ENCODE data around the gene HADHA. TPM values are rescaled to one million over a fixed set of nuclear protein-coding genes. Genes with fewer than 3 reads are reported as not detected.

The HADHA gene
- total and polyA plus RNA-seq, 2 donors (not counting 3 experiments of a cell fraction or from before 2014, with no cell fraction given) = 79.4 to 158 TPM

DNA sequence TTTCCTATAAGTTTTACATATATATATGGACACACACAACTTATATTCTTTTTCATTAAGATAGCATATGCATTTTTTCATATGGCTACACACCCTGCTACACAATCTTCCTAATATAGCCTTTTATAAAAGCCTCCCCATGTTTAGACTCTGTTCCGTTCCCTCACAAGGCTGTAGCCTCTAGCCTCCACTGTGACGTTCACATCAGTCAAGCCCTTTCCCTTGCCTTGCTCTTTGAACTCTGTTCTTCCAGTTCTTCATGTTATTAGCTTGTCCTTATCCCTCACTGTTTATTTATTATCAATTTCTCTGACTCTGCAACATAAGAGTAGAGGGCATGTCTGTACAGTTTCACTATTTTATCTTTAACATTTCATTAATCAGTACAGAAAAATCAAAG, 39.2 kb upstream of the HADHA start:
- BruUV-seq (replicated peaks) = no TSS peak
- H3K4me1 ChIP-seq (ENCODE audit: control insufficient read depth, extremely low read depth, insufficient read depth, low read length) = no peaks in the 10 kb centered on the region
- H3K27me3 ChIP-seq (ENCODE audit: control insufficient read depth in 2 of 2, insufficient read depth in 2 of 2, low read length in 2 of 2) = no peaks in the 10 kb centered on the region
- H2AFZ ChIP-seq (ENCODE audit: low read depth, low read length) = no peak overlapping the region
- intact Hi-C loops (cut with micrococcal nuclease) = no loop called here
- H3K27ac ChIP-seq (ENCODE audit: insufficient read depth, low read depth, low read length) = no peak overlapping the region
- no peaks in the 10 kb centered on the region for H3K9me1 ChIP-seq (replicated peaks; ENCODE audit: control insufficient read depth, extremely low read depth, insufficient read depth, low read length)
- H3K4me3 ChIP-seq (replicated peaks in 1 of 3; ENCODE audit: insufficient read depth in 1 of 3, low read depth in 1 of 3, low read length in 3 of 3) = no peak overlapping the region
- H3K9me3 ChIP-seq (replicated peaks; ENCODE audit: control insufficient read depth, insufficient read depth, low read length) = no peaks in the 10 kb centered on the region
- ChIA-PET CTCF (no interaction called here), POLR2A (no interaction called here)
- H3K9ac ChIP-seq (replicated peaks; ENCODE audit: extremely low read depth, insufficient read depth, low read length) = no peak overlapping the region
- dilution Hi-C loops (cut with MboI; ENCODE audit: extremely low pct_ligation_motif_present, low sequenced_read_pairs) = no loop called here
- no peak for DNase-seq (ENCODE audit: low read depth, low spot score)
- H4K20me1 ChIP-seq (replicated peaks; ENCODE audit: control insufficient read depth, extremely low read depth, insufficient read depth, low read length) = no peaks in the 10 kb centered on the region
- no peak for FAIRE-seq
- H3K79me2 ChIP-seq (ENCODE audit: control insufficient read depth, insufficient read depth, low read length) = no peaks in the 10 kb centered on the region
- H3K36me3 ChIP-seq (ENCODE audit: control insufficient read depth in 2 of 2, extremely low read depth in 1 of 2, insufficient read depth in 2 of 2, low read length in 2 of 2) = peaks cover 12 to 25% of the 10 kb centered on the region in 2 experiments
- TF ChIP-seq FOS (IDR thresholded peaks at IDR 0.05; ENCODE audit: borderline replicate concordance, insufficient read depth, low read length) (no peak), EZH2 (IDR thresholded peaks at IDR 0.05; ENCODE audit: borderline replicate concordance, low read depth, low read length, severe bottlenecking) (no peak), GATA2 (IDR thresholded peaks at IDR 0.05; ENCODE audit: insufficient read depth, insufficient read length, low read depth, low read length) (no peak), MYC (IDR thresholded peaks at IDR 0.05; ENCODE audit: low read depth, low read length) (no peak), POLR2AphosphoS5 (IDR thresholded peaks at IDR 0.05; ENCODE audit: insufficient read depth, low read depth, low read length) (no peak), POLR2A (IDR thresholded peaks at IDR 0.05; ENCODE audit: low read depth, low read length) (no peak), JUN (IDR thresholded peaks at IDR 0.05; ENCODE audit: borderline replicate concordance, insufficient read depth, insufficient read length, low read depth) (no peak)
- TF ChIP-seq, protein P1, sequence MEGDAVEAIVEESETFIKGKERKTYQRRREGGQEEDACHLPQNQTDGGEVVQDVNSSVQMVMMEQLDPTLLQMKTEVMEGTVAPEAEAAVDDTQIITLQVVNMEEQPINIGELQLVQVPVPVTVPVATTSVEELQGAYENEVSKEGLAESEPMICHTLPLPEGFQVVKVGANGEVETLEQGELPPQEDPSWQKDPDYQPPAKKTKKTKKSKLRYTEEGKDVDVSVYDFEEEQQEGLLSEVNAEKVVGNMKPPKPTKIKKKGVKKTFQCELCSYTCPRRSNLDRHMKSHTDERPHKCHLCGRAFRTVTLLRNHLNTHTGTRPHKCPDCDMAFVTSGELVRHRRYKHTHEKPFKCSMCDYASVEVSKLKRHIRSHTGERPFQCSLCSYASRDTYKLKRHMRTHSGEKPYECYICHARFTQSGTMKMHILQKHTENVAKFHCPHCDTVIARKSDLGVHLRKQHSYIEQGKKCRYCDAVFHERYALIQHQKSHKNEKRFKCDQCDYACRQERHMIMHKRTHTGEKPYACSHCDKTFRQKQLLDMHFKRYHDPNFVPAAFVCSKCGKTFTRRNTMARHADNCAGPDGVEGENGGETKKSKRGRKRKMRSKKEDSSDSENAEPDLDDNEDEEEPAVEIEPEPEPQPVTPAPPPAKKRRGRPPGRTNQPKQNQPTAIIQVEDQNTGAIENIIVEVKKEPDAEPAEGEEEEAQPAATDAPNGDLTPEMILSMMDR (IDR thresholded peaks at IDR 0.05; ENCODE audit: extremely low read depth in 1 of 2, insufficient read depth in 1 of 2, low read depth in 1 of 2, low read length in 2 of 2) = no peak
- TF ChIP-seq, protein P2, sequence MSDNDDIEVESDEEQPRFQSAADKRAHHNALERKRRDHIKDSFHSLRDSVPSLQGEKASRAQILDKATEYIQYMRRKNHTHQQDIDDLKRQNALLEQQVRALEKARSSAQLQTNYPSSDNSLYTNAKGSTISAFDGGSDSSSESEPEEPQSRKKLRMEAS (IDR thresholded peaks at IDR 0.05; ENCODE audit: insufficient read depth, insufficient read length) = no peak
- no peak overlapping the region for H3K4me2 ChIP-seq (ENCODE audit: insufficient read depth, low read length)
